ENCODE results near the gene PCSK1.
"Not testable (repeated sequence)": the region's sequence is repeated elsewhere in the genome, so short reads cannot be mapped to it uniquely, and the experiment has no call there.

Gene PCSK1

GRCh38 chr5:96372726-96373380 lies 60.2 kb downstream of the PCSK1 start:
- DNase-seq (ENCODE audit: low read depth in 2 of 2), result no peak

GRCh38 chr5:96370976-96371375 lies 62.1 kb downstream of the PCSK1 start:
- DNase-seq (ENCODE audit: low read depth in 2 of 2), result no peak

- DNase-seq (ENCODE audit: low read depth in 2 of 2), result not testable (repeated sequence)
These were observed 65.7 kb downstream of the PCSK1 start for GRCh38 chr5:96367337-96367736.

GRCh38 chr5:96354237-96354636 lies 78.8 kb downstream of the PCSK1 start:
- DNase-seq (ENCODE audit: low read depth in 2 of 2), result no peak

- DNase-seq (ENCODE audit: low read depth in 2 of 2), result no peak
These were observed 79.8 kb downstream of the PCSK1 start for GRCh38 chr5:96353220-96353619.

GRCh38 chr5:96350678-96351077 lies 82.4 kb downstream of the PCSK1 start:
- DNase-seq (ENCODE audit: low read depth in 2 of 2), result no peak

GRCh38 chr5:96348536-96348935 lies 84.5 kb downstream of the PCSK1 start:
- no peak for DNase-seq (ENCODE audit: low read depth in 2 of 2)

GRCh38 chr5:96347502-96348292 lies 85.4 kb downstream of the PCSK1 start:
- no peak for DNase-seq (ENCODE audit: low read depth in 2 of 2)

- DNase-seq (ENCODE audit: low read depth in 2 of 2), result no peak
These were observed 88.1 kb downstream of the PCSK1 start for GRCh38 chr5:96344678-96345577.

- no peak for DNase-seq (ENCODE audit: low read depth in 2 of 2)
These were observed 90.0 kb downstream of the PCSK1 start for GRCh38 chr5:96343094-96343493.

GRCh38 chr5:96342581-96342980 lies 90.5 kb downstream of the PCSK1 start:
- no peak for DNase-seq (ENCODE audit: low read depth in 2 of 2)
